ENCODE results near the gene EPHB1.

EPHB1 gene

DNA sequence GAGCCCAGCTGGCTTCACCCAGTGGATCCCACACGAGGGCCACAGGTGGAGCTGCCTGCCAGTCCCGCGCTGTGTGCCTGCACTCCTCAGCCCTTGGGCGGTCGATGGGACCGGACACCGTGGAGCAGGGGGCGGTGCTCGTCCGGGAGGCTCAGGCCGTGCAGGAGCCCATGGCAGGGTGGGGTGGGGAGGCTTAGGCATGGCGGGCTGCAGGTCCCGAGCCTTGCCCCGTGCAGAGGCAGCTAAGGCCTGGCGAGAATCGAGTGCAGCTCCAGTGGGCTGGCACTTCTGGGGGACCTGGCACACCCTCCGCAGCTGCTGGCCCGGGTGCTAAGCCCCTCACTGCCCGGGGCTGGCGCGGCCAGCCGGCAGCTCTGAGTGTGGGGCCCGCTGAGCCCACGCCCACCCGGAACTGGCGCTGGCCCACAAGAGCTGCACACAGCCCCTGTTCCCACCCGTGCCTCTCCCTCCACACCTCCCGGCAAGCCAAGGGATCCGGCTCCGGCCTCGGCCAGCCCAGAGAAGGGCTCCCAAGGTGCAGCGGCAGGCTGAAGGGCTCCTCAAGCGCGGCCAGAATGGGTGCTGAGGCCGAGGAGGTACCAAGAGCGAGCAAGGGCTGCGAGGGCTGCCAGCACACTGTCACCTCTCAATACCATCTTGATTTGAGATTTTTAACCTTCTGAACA, 121.4 kb downstream of the EPHB1 start:
- DNase-seq = no peak

DNA sequence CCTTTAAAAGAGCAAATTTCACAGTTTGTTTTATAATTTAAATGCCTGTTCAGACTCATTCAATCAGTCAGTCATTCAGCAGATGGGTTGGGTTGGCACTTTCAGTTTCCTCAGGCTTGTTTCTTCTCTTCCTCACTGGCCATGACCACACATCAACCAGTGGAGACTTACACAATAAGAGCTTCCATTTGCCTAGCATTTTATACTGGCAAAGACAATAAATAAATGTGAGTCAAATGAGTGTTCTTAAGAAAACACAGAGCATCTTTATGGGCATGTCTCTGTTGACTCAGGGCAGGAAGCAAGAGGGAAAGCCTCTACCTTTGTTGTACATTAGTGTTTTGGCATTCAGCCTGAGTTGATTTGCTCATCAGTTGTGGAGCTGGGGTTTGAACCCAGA, 122.6 kb downstream of the EPHB1 start:
- DNase-seq = no peak

DNA sequence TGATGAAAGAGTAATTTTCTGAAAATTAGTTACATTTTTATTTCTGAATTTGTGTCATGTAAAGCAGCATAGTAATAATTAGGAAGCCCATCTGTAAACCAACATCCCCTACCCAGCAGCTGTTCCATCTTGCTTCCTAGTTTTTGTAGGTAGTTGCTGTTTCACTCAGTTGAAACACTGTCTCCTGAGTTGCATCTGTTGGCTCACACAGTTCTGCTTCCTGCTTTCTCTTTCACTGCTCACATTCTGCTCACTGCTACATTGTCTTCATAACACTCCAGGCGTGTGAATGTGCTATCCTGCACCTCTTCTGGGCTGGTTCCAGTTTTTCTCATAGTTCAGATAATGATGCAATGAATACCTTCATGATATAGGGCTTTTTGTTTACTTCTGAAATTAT, 123.4 kb downstream of the EPHB1 start:
- DNase-seq = no peak

- no peak for DNase-seq
Observed at GRCh38 chr3:134922101-134922500, 127.0 kb downstream of the EPHB1 start.

GRCh38 chr3:134922866-134923265, 127.8 kb downstream of the EPHB1 start:
- DNase-seq = no peak

DNA sequence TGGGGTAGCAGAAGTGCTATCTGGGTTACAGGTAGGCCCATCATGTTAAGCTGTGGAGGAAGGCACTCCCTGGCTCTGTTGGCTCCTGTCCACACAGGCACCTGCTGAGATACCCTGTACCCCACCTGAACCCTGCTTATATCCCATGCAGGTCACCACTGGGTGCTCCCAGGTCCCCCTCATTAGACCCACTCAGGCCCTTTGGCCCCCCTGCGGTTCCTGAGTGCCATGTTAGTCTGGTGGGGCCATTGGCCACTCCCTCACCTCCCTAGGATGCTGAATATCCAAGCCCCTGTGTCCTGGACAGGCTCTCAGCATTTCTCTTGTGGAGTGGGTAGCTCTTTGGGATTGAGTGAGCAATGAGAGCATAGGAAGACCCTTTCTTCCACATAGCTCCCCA, 128.2 kb downstream of the EPHB1 start:
- no peak for DNase-seq

DNA sequence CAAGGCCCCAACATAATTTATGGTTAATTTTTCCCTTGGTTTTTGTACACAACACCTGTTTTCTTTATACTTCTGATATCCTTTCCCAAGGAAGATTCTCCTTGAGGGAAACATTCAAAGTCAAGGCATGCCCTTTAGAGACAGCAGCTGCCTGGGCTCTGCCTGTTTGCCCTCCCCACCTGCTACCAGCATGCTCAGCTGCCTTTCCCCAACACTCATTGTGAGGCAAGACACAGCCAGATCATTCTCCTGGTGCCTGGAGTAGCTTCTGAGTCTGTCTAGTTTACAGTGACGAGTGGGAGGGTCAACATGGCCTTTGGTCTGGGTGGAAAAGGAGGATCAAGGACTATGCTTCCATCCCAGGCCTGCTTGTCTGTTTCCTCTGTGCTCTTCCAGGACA, 132.5 kb downstream of the EPHB1 start:
- DNase-seq = no peak

DNA sequence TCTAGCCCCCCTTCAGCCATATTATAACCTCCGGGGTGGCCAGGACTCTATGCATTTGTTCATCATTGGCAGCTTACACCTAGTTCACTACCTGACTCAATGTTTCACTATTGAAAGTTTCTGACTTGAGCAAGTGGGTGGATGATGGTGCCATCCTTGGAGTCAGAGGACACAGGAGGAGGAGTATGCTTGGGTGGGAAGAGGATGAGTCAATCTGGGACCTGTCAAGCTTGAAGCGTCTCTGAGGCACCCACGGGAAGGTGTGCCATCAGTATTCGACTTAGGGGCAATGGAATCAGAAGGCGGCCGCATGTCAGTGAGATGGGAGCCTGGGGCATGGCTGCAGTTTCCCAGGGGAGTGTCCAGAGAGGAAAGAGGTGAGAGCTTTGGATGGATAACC, 133.3 kb downstream of the EPHB1 start:
- DNase-seq = no peak

- no peak for DNase-seq
Observed at GRCh38 chr3:134928819-134929218, 133.8 kb downstream of the EPHB1 start.

GRCh38 chr3:134929976-134930375, 134.9 kb downstream of the EPHB1 start:
- DNase-seq = no peak

GRCh38 chr3:134931045-134931785, 136.2 kb downstream of the EPHB1 start:
- DNase-seq = no peak

DNA sequence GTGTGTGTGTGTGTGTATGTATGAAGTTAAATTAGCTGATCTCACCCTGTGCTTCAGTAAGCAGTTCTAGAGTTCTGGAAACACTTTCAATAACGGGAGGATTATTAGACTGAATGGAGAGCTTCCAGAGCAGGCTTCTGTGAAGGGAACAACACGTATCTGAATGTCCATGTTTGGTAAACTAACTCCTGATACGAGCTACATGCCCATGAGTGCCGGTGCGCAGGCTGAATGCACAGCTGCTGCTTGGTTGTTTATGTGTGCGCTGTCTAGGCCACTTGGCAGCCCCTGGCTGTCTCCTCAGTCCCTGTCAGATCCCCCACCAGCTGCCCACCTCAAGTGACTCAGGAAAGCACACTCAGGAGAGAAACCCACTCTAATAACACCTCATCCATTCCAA, 137.0 kb downstream of the EPHB1 start:
- no peak for DNase-seq

GRCh38 chr3:134933997-134934396, 138.9 kb downstream of the EPHB1 start:
- DNase-seq = no peak

- DNase-seq = no peak
Observed at GRCh38 chr3:134934933-134935332, 139.9 kb downstream of the EPHB1 start.

DNA sequence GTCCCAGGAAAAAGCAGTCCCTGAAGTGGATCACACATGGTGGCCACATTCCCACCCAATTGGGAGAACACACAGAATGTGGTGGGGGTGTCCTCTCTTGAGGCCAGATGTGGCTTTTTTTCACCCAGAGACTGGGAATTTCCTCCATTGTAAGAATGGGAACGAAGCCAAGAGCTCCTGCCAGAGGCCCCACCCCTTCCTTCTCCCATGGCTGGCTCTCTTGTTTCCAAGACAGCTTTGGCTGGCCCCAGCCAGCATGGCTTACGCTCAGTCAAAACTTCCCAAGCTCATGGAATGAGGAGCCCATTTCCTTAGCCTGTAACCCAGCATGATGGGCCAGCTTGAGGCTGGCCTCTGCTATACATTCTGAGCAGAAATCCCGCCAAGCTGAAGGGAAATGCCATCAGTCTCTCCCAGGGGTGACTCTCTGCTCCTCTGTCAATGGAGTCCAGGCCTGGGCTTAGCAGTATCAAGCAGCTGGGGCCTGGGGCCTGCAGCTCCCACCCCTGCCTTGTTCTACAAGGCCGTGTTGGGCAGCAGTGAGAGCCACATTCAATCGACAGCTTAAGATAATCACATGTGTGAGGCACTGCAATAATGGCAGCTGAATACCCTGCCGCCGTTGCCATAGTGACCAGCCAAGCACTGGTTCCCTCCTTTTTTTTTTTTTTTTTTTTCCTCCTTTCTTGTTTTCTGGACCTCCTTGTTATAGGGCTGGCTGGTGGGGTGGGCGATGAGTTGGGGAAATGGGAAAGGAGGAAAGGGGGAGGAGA, 142.4 kb downstream of the EPHB1 start:
- DNase-seq = no peak

DNA sequence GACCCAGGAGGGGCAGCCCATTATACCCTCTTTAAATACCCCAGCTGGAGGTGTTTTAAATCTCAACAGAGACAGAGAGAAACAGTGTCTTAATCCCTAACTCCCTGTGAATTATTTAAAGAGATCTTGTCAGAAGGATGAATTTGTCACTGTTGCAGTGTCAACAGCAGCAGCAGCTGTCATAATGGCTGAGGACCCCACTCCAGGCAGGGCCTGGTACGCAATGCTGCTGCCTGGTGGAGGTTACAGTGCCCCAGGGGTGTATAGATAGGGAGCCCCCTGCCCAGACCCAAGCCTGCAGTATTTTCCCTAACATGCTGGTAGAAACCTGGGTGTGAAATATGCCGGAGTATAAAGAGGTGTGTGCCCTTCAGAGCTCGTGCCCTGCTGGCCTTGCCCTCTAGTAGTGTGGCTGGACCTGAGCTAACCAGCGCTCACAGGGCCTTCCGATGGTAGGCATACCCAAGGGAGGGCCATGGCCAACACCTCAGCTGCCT, 143.0 kb downstream of the EPHB1 start:
- no peak for DNase-seq

DNA sequence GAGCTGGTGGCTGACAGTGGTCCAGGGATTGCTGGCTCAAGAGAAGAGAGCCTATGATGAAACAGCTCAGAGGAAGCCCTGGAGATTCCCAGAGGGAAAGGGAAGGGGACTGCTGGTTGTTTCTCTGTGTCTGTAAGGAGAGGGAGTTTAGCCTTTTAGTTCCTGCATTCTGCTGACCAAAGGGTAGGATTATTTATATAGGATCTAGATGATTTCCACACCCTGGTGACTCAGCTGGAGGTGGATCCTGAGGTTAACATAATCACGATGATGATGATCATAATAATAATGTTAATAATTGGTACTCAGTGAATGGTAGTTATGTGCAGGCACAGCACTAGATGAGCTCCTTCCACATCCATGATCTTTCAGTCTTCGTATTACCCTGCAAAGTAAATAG, 144.9 kb downstream of the EPHB1 start:
- no peak for DNase-seq

DNA sequence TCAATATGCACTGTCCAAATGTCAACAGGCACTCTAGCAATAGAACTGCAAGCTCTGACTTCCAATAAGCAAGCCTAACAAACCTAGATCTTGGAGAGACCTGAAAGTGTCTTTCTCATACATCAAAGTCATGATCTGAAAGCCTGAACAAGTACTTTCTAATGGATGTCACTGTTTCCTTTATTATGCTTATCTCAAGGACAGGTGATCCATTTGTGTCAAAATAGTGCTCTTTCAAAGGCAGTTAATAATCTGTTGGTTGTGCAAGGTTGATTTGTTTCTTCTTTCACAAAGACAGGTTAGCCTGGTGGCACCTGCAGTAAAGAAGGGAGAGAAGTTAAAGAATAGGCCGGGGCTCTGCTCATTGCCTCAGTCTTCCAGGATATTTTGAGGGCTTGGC, 146.8 kb downstream of the EPHB1 start:
- DNase-seq = no peak

DNA sequence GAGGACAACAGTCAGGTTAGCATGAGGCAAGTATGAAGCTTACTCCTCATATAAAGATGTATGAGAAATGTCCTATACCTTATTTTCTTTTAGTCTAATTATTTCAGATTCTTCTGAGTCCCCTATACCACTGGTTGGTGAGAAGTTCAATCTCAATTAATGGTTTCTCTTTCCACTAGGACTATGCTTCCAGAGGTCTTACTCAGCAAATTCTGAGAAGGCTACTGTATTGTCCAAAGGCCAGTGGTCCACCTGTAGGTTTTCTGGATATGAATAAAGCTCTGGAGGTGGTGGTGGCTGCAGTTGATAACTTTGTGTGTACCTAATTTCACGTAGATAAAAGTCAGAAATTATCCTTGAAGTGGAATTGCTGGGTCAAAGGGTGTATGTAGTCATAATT, 149.4 kb downstream of the EPHB1 start:
- DNase-seq = no peak

DNA sequence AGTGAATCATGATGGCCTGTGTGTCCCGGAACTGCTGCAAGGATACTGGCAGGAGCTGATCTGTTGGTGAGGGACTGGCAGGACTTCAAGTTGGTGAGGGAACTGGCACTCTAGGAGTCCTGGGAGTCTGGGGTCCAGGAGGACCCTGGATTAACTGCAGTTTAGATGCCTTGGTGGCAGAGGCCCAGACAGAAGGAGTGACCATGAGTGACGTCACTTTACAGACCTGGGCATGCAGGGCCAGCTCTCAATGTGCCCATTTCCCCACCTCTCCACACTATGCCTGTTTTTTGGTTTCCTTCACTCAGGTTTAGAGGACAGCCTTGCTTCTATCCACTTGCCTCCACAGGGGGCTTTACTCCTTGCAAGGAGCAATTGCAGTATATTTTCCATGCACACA, 154.1 kb downstream of the EPHB1 start:
- no peak for DNase-seq

GRCh38 chr3:134952371-134952770, 157.3 kb downstream of the EPHB1 start:
- DNase-seq = no peak

- no peak for DNase-seq
Observed at GRCh38 chr3:134955874-134956273, 160.8 kb downstream of the EPHB1 start.

- DNase-seq = no peak
Observed at GRCh38 chr3:134956395-134956794, 161.3 kb downstream of the EPHB1 start.

DNA sequence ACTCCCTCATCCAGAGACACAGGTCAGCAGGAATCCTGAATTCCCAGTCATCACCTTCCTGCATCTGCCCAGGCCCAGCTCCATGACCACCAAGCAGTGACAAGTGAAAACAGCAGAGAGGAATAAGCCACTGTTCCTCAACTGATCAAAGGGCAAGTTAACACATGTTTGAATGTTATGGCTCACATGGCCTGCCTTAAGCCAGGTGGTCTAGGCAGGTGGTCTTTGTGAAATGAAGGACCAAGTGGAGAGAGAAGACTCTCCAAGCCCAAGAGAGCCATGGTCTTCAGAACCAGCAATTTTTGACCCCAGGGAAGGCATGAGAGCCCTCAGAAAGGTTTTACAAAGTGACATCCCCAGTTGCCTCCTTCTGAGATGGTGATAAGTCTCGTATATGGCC, 161.8 kb downstream of the EPHB1 start:
- no peak for DNase-seq

Data from cerebellar nuclear complex (tissue), 1 donor.